HG02759 (cell line): ENCODE data around the gene ZNF219.

ENCODE experiments used
- ATAC-seq: cut with Tn5 transposase; IDR thresholded peaks from one replicate; pipeline ENCODE4 v1.9.1; 2021; ENCODE audit warnings: mild to moderate bottlenecking, moderate library complexity; ENCODE audit not compliant: unreplicated experiment

Gene ZNF219

GRCh38 chr14:21070083-21070609 is 28.3 kb downstream of the ZNF219 start, which contains the start of gene ARHGEF40:
ARHGEF40 (plus strand) TSS chr14:21070304; CDS start chr14:21070397, 93 bp downstream.
- ATAC-seq, result no peak

- ATAC-seq, result no peak
These were observed 28.9 kb downstream of the ZNF219 start for GRCh38 chr14:21069388-21070082.

GRCh38 chr14:21068521-21069387 is 29.7 kb downstream of the ZNF219 start:
- no peak for ATAC-seq

GRCh38 chr14:21066882-21067502 is 31.5 kb downstream of the ZNF219 start:
- no peak for ATAC-seq

- no peak for ATAC-seq
These were observed 35.0 kb downstream of the ZNF219 start for GRCh38 chr14:21063479-21063878.

GRCh38 chr14:21061347-21061668 is 37.1 kb downstream of the ZNF219 start:
- ATAC-seq, result no peak

GRCh38 chr14:21060614-21061346 is 37.7 kb downstream of the ZNF219 start:
- ATAC-seq, result no peak

GRCh38 chr14:21059842-21060613 is 38.4 kb downstream of the ZNF219 start:
- no peak for ATAC-seq

- ATAC-seq, result no peak
These were observed 39.6 kb downstream of the ZNF219 start for GRCh38 chr14:21058903-21059302.

GRCh38 chr14:21057803-21058675 is 40.4 kb downstream of the ZNF219 start, which contains the start of gene RNASE8:
RNASE8 (plus strand) TSS chr14:21057822; CDS start chr14:21057893, 71 bp downstream.
- ATAC-seq, result no peak

- ATAC-seq, result no peak
These were observed 41.8 kb downstream of the ZNF219 start for GRCh38 chr14:21056520-21057163.

- ATAC-seq, result no peak
These were observed 42.9 kb downstream of the ZNF219 start for GRCh38 chr14:21055432-21056117.

GRCh38 chr14:21054768-21055145 is 43.7 kb downstream of the ZNF219 start:
- ATAC-seq, result no peak

- no peak for ATAC-seq
These were observed 44.2 kb downstream of the ZNF219 start for GRCh38 chr14:21054123-21054767.

- no peak for ATAC-seq
These were observed 45.0 kb downstream of the ZNF219 start for GRCh38 chr14:21053184-21054122.

GRCh38 chr14:21050597-21050996 is 47.9 kb downstream of the ZNF219 start:
- ATAC-seq, result no peak
